Measurements from ENCODE around the gene KRT15.
A peak's percentile ranks its signal among the peaks of the same experiment; 100 is the strongest.

KRT15 gene

DNA sequence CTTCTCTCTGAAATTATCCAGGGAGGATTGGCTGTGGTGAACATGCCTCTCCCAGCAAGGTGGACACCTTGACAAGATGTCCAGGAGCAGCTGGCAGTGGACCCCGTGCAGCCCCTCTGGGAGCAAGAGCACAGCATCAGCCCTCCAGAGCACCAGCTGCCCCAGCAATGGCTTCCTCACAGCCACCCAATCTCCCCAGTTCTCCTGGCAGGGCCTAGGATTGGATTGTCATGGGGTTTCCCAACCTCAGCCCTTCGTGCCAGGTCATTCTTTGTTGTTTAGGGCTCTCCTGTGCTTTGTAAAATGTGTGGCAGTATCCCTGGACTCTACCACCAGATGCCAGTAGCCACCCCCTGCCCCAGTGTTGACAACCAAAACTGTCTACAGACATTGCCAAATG, 27.2 kb downstream of the KRT15 start:
- TF ChIP-seq ZFX (IDR thresholded peaks at IDR 0.05; ENCODE audit: borderline replicate concordance), result no peak
- TF ChIP-seq, protein P1, sequence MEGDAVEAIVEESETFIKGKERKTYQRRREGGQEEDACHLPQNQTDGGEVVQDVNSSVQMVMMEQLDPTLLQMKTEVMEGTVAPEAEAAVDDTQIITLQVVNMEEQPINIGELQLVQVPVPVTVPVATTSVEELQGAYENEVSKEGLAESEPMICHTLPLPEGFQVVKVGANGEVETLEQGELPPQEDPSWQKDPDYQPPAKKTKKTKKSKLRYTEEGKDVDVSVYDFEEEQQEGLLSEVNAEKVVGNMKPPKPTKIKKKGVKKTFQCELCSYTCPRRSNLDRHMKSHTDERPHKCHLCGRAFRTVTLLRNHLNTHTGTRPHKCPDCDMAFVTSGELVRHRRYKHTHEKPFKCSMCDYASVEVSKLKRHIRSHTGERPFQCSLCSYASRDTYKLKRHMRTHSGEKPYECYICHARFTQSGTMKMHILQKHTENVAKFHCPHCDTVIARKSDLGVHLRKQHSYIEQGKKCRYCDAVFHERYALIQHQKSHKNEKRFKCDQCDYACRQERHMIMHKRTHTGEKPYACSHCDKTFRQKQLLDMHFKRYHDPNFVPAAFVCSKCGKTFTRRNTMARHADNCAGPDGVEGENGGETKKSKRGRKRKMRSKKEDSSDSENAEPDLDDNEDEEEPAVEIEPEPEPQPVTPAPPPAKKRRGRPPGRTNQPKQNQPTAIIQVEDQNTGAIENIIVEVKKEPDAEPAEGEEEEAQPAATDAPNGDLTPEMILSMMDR (IDR thresholded peaks at IDR 0.05), result no peak
- no peak overlapping the region for H3K27ac ChIP-seq

DNA sequence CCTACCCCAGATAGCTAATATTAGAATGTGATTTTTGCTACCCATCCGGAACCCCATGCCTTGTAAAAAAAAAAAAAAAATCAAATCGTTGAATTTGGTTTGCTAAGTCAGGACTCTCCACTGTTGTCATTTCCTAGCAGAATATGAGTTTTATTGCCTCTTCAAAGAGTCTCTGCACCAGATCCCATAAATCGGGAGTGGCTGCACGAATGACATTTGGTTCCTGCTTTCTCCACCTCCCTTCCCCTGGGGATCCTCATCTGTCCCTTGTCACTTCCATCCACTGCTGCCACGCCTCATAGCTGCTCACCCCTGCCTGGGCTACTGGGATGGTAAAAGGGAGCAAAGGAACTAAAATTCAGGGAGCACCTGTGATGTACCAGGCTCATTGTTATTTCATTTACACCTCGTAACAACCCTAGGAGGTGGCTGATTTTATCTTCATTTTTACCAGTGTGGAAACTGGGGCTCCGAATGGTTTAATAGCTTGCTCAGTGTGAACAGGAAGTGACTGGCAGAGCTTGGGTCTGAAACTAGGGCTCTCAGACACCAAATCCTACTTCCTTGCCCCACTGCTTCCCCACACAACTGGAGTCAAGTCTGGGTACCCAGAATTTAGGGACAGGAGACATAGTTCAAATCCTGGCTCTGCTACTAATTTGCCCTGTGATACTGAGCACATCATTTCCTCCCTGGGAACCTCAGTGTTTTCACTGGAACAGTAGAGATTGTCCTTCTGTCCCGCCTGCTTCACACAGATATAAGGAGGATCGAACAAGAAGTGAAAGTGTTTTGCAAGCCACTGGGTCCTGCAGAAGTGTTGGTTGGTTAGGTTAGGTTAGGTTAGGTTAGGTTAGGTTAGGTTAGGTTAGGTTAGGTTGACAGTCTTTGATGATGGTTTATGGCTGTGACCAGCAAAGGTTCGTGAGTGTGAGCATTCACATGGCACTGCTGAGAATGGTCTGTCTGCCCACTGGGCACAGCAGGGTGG, 28.4 kb downstream of the KRT15 start:
- H3K27ac ChIP-seq, result no peak overlapping the region
- no peak for TF ChIP-seq ZFX (IDR thresholded peaks at IDR 0.05; ENCODE audit: borderline replicate concordance)
- TF ChIP-seq, protein P1 (IDR thresholded peaks at IDR 0.05), result no peak

DNA sequence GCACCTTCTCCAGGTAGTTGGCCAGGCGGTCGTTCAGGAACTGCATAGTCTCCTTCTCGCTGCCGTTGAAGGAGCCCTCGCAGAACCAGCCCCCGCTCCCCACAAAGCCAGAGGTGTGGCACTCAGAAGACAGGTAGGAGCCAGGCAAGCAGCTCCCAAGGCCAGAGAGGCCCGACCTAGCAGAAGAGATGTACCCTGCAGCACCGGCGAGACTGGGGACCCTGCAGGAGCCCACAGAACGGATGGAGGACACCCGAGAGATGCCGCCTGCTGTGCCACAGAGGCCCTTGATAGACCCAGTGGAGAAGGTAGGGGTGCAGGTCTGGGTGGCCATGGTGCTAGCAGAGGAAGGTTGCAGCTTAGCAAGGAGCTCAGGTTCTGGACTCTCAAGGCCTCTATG, 29.2 kb downstream of the KRT15 start, which contains the start of gene KRT36:
Gene KRT36, minus strand, starts transcription at position 380 of the 400 bp plus-strand sequence. Its CDS starts 46 bp downstream, at position 334.
- TF ChIP-seq, protein P1 (IDR thresholded peaks at IDR 0.05), result no peak
- TF ChIP-seq ZFX (IDR thresholded peaks at IDR 0.05; ENCODE audit: borderline replicate concordance), result no peak
- H3K27ac ChIP-seq, result no peak within 1 kb of the TSS

DNA sequence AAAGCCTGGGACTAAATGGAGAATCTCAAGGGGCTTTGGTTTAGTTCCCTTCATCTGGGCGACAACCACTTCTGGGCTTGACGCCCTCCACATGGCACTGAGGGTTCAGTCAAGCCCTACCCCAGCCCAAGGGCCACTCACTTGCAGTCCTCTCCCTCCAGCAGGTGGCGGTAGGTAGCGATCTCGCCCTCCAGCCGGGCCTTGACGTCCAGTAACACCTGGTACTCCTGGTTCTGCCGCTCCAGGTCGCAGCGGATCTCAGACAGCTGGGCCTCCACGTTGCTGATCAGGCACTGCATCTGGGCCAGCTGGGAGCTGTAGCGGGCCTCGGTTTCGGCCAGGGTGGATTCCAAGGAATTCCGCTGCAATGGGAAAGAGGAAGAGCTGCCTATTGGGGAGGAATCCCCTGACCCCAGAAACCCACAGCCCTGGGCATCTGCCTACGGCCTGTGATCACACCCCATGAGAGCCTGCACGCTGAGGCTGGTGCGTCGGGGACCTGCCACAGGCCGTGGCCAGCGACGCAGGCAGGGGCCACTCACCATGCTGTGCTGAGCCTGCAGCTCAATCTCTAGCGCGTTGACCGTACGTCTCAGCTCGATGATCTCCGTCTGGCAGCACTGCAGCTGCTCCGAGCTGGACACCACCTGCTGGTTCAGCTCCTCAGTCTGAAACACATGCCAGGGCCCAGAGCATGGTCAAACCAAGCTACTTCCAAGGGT, 31.7 kb downstream of the KRT15 start:
- no peak overlapping the region for H3K27ac ChIP-seq
- TF ChIP-seq, protein P1 (IDR thresholded peaks at IDR 0.05), result peak; percentile 86
- TF ChIP-seq ZFX (IDR thresholded peaks at IDR 0.05; ENCODE audit: borderline replicate concordance), result no peak

DNA sequence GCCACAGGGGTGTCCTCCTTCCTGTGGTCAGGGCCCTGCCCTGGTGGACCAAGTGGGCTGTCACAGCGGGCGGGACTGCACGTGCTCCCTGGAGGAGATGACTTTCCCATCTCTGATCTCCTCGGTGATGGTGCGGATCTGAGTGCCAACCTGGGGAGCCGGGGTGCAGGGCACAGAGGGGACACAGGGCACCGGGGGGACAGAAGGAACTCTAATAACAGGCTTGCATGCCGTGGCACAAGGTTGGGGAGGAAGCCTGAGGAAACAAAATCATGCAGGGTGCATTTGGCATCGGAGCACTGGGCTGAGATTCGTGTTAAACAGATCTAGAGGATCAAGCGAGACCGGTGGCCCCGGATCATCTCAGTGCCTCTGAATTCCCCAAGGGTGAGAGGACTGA, 32.4 kb downstream of the KRT15 start:
- no peak for TF ChIP-seq ZFX (IDR thresholded peaks at IDR 0.05; ENCODE audit: borderline replicate concordance)
- TF ChIP-seq, protein P1 (IDR thresholded peaks at IDR 0.05), result no peak
- no peak overlapping the region for H3K27ac ChIP-seq

DNA sequence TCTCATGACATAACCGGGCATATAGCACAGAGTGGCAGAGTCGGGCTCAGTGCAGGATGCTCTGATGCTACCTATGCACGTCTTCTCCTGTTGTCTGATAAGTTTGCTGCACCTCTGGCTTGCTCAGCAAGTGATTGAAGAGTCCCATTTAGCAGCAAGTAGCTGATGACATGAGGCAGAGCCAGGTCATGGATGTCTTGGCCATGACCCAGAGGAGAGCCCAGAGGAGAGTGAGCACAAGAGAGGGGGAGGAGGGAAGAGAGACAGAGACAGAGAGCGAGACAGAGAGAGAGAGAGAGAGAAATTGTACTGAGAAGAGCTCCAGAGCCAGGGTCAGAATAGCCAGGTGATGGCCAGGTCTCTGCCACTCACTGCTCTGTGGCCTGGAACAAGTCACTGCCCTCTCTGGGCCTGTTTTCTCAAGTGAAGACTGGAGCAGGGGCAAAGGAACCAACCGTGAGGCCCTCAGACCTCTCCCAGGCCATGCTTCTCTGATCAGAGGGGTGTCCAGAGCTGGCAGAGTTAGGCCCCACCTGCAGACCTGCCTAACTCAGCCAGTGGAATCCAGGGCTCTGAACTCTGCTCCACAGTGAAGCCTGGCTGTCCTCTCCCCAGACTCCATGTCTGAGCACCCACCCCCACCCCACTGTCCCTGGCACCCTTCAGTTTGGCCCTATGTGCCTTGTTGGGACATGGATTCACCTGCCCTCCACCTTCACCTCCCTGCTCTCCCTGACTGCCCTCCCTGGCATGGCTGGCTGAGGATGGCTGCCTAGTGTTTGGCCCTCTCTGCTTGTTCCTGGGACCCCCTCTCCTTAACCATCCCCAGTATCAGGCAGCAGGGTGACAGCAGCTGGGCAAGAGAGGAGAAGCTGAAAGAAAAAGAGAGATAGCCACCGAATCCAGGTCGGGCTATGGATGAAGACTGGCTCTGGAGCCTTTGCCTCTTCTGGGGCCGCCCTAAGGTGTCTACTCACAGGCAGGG, 33.5 kb downstream of the KRT15 start:
- TF ChIP-seq, protein P1 (IDR thresholded peaks at IDR 0.05), result no peak
- TF ChIP-seq ZFX (IDR thresholded peaks at IDR 0.05; ENCODE audit: borderline replicate concordance), result no peak
- no peak overlapping the region for H3K27ac ChIP-seq

All from 22Rv1 (cell line).